Smooth muscle cell (in vitro differentiated cells): Measurements from ENCODE around the gene FAM117B. TPM values are rescaled to one million over a fixed set of nuclear protein-coding genes. Genes with fewer than 3 reads are reported as not detected.

ENCODE experiments used
- DNase-seq: peaks from one replicate; lab custom pipeline; 2025; ENCODE audit not compliant: unreplicated experiment; lab: John Stamatoyannopoulos, UW
- H2AFZ ChIP-seq: fragments of 200-600 bp; sonication (generic); 2 replicates; pipeline ENCODE4 v1.6.0; 2016; ENCODE audit warnings: antibody characterized with exemption, low read depth, mild to moderate bottlenecking
- H3F3A ChIP-seq: fragments of 200-600 bp; sonication (generic); 2 replicates; pipeline ENCODE4 v1.6.0; 2017; ENCODE audit warnings: antibody characterized with exemption, low read depth
- H3K27ac ChIP-seq: fragments of 200-600 bp; sonication (generic); 2 replicates; pipeline ENCODE4 v1.5.1; 2016; ENCODE audit warnings: low read depth, mild to moderate bottlenecking
- H3K27me3 ChIP-seq: fragments of 200-600 bp; sonication (generic); 2 replicates; pipeline ENCODE4 v1.6.1; 2016; ENCODE audit warnings: low read depth, mild to moderate bottlenecking
- H3K36me3 ChIP-seq: fragments of 200-600 bp; sonication (generic); 2 replicates; pipeline ENCODE4 v1.5.1; 2016; ENCODE audit warnings: low read depth
- H3K4me1 ChIP-seq: fragments of 200-600 bp; sonication (generic); 2 replicates; pipeline ENCODE4 v1.5.1; 2016; ENCODE audit warnings: low read depth
- H3K4me2 ChIP-seq: fragments of 200-600 bp; sonication (generic); 2 replicates; pipeline ENCODE4 v1.6.0; 2016; ENCODE audit warnings: mild to moderate bottlenecking
- H3K4me3 ChIP-seq: fragments of 200-600 bp; sonication (generic); 2 replicates; pipeline ENCODE4 v1.5.1; 2016; ENCODE audit warnings: mild to moderate bottlenecking
- H3K79me2 ChIP-seq: fragments of 200-600 bp; sonication (generic); 2 replicates; pipeline ENCODE4 v1.6.0; 2016; ENCODE audit warnings: low read depth, mild to moderate bottlenecking
- H3K9ac ChIP-seq: fragments of 200-600 bp; sonication (generic); 2 replicates; pipeline ENCODE4 v1.6.0; 2016; ENCODE audit warnings: low read depth
- H3K9me3 ChIP-seq: fragments of 200-600 bp; sonication (generic); replicated peaks from 2 replicates; pipeline ENCODE4 v1.5.1; 2016; ENCODE audit warnings: low read depth
- H4K20me1 ChIP-seq: fragments of 200-600 bp; sonication (generic); 2 replicates; pipeline ENCODE4 v1.6.0; 2016; ENCODE audit warnings: low read depth
- WGBS: methylation state at CpG from one replicate; pipeline ENCODE4 v1.1.7; 2016; ENCODE audit warnings: low lambda C conversion rate; 5-methylcytosine and 5-hydroxymethylcytosine counted together
- polyA plus RNA-seq: library from polyadenylated mRNA; unstranded; fragments of >200 nt; fragmentation: Nextera tagmentation; extraction: Ambion mirVana; gene quantifications from 2 replicates; pipeline ENCODE4 v1.2.1, GENCODE V29; 2016
- total RNA-seq: library from RNA; depleted of rRNA; stranded (reverse); fragments of >200 nt; gene quantifications from 2 replicates; pipeline ENCODE4 v1.2.3, GENCODE V29; 2014
- TF ChIP-seq, protein P1 (sequence below): fragments of 200-600 bp; sonication (generic); IDR thresholded peaks from 2 replicates; pipeline ENCODE4 v1.5.1; 2017; ENCODE audit warnings: borderline replicate concordance, mild to moderate bottlenecking, antibody characterized with exemption; ENCODE audit not compliant: insufficient read depth, poor library complexity, severe bottlenecking

FAM117B gene
- total and polyA plus RNA-seq, 2 experiments from 2014 or later = 5.4 to 11.1 TPM

DNA sequence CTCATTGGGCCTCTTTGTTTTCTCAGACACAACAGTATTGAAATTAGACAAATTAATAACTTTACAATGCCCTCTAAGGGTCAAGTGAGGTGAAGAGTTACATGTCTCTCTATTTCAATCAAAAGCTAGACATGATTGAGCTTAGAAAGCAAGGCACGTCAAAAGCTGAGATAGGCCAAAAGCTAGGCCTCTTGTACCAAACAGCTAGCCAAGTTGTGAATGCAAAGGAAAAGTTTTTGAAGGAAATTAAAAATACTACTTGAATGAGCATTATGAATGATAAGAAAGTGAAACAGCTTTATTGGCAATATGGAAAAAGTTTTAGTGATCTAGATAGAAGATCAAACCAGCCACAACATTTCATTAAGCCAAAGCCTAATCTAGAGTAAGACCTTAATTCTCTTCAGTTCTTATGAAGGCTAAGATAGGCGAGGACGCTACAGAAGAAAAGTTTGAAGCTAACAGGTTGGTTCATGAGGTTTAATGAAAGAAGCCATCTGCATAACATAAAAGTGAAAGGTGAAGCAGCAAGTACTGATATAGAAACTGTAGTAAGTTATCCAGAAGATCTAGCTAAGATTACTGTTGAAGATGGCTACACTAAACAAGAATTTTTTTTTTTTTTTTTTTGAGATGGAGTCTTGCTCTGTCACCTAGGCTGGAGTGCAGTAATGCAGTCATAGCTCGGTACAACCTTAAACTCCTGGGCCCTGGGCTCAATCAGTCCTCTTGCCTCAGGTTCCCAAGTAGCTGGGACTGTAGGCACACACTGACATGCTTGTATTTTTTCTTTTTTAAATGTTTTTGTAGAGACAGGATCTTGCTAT is 65.5 kb downstream of the FAM117B start:
- no peaks in the 10 kb centered on the region for H3K27me3 ChIP-seq
- no peaks in the 10 kb centered on the region for H3K36me3 ChIP-seq
- H3K4me1 ChIP-seq = no peaks in the 10 kb centered on the region
- no peaks in the 10 kb centered on the region for H3K9me3 ChIP-seq
- no peak overlapping the region for H2AFZ ChIP-seq
- H3K9ac ChIP-seq = no peak overlapping the region
- TF ChIP-seq, protein P1, sequence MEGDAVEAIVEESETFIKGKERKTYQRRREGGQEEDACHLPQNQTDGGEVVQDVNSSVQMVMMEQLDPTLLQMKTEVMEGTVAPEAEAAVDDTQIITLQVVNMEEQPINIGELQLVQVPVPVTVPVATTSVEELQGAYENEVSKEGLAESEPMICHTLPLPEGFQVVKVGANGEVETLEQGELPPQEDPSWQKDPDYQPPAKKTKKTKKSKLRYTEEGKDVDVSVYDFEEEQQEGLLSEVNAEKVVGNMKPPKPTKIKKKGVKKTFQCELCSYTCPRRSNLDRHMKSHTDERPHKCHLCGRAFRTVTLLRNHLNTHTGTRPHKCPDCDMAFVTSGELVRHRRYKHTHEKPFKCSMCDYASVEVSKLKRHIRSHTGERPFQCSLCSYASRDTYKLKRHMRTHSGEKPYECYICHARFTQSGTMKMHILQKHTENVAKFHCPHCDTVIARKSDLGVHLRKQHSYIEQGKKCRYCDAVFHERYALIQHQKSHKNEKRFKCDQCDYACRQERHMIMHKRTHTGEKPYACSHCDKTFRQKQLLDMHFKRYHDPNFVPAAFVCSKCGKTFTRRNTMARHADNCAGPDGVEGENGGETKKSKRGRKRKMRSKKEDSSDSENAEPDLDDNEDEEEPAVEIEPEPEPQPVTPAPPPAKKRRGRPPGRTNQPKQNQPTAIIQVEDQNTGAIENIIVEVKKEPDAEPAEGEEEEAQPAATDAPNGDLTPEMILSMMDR = no peak
- no peaks in the 10 kb centered on the region for H3K79me2 ChIP-seq
- H3K4me3 ChIP-seq = no peak overlapping the region
- no peak for DNase-seq
- no peak overlapping the region for H3K4me2 ChIP-seq
- H3F3A ChIP-seq = no peaks in the 10 kb centered on the region
- H4K20me1 ChIP-seq = no peaks in the 10 kb centered on the region
- 93% methylated on average over 4 of the region's 4 CpGs for WGBS
- H3K27ac ChIP-seq = no peak overlapping the region

DNA sequence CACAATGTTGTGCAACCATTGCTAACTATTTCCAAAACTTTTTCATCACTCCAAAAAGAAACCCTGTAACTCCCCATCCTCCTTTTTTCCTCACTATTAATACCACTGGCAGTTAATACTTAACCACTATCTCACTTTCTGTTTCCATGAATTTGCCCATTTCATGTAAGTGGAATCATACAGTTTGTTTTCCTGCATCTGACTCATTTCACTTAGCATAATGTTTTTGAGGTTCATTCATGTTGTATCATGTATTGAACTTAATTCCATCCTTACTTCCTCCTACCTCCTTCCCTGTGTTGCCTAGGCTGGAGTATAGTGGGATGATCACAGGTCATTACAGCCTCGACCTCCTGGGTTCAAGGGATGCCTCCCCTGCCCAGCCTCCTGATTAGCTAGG is 68.3 kb downstream of the FAM117B start:
- H4K20me1 ChIP-seq = peaks cover 5% of the 10 kb centered on the region
- no peaks in the 10 kb centered on the region for H3K4me1 ChIP-seq
- no peaks in the 10 kb centered on the region for H3K27me3 ChIP-seq
- WGBS = 94% methylated on average over 1 of the region's 1 CpG
- H3F3A ChIP-seq = no peaks in the 10 kb centered on the region
- no peaks in the 10 kb centered on the region for H3K9me3 ChIP-seq
- no peak overlapping the region for H3K4me2 ChIP-seq
- no peak for DNase-seq
- peaks cover 11% of the 10 kb centered on the region for H3K79me2 ChIP-seq
- no peak overlapping the region for H3K9ac ChIP-seq
- H3K27ac ChIP-seq = no peak overlapping the region
- TF ChIP-seq, protein P1 = no peak
- H3K36me3 ChIP-seq = no peaks in the 10 kb centered on the region
- H2AFZ ChIP-seq = no peak overlapping the region
- no peak overlapping the region for H3K4me3 ChIP-seq

DNA sequence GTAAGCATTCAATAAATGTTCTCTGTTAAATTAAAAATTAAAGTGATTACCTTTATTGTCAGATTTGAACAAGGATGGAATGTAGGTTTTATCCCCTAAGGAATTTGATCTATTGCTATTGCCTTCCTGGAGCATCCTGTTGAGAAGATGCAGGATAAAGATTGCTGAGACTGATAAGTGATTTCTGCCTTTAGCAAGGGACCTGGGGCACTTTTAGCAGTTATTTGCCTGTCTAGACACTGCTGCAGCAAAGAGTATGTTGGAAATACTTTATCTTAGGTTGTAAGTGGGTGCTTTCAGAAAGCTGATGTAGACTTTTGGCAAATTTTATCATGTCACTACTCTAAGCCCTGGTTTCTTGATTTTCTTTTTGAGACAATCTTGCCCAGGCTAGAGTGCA is 69.5 kb downstream of the FAM117B start:
- H3K79me2 ChIP-seq = peaks cover 11% of the 10 kb centered on the region
- H3F3A ChIP-seq = no peaks in the 10 kb centered on the region
- H3K4me1 ChIP-seq = no peaks in the 10 kb centered on the region
- no peaks in the 10 kb centered on the region for H3K9me3 ChIP-seq
- DNase-seq = no peak
- no peak overlapping the region for H3K4me3 ChIP-seq
- peaks cover 5% of the 10 kb centered on the region for H4K20me1 ChIP-seq
- no peak overlapping the region for H3K27ac ChIP-seq
- TF ChIP-seq, protein P1 = no peak
- no peak overlapping the region for H2AFZ ChIP-seq
- no peak overlapping the region for H3K9ac ChIP-seq
- H3K36me3 ChIP-seq = no peaks in the 10 kb centered on the region
- H3K27me3 ChIP-seq = no peaks in the 10 kb centered on the region
- no peak overlapping the region for H3K4me2 ChIP-seq
